Stimulated activated CD4-positive, alpha-beta T cell treated with anti-CD3 and anti-CD28 coated beads, Interleukin-1b, Interleukin-23, amount 100 ng/mL, for 1 hour (primary cell): ENCODE results near the gene PXMP4.
A peak's percentile ranks its signal among the peaks of the same experiment; 100 is the strongest.

Source experiments
- DNase-seq, 2 donors: peaks; one replicate each; pipeline ENCODE4 v3.0.0-alpha.2; 2020; ENCODE audit warnings: low read depth in 2 of 2

PXMP4 gene

DNA sequence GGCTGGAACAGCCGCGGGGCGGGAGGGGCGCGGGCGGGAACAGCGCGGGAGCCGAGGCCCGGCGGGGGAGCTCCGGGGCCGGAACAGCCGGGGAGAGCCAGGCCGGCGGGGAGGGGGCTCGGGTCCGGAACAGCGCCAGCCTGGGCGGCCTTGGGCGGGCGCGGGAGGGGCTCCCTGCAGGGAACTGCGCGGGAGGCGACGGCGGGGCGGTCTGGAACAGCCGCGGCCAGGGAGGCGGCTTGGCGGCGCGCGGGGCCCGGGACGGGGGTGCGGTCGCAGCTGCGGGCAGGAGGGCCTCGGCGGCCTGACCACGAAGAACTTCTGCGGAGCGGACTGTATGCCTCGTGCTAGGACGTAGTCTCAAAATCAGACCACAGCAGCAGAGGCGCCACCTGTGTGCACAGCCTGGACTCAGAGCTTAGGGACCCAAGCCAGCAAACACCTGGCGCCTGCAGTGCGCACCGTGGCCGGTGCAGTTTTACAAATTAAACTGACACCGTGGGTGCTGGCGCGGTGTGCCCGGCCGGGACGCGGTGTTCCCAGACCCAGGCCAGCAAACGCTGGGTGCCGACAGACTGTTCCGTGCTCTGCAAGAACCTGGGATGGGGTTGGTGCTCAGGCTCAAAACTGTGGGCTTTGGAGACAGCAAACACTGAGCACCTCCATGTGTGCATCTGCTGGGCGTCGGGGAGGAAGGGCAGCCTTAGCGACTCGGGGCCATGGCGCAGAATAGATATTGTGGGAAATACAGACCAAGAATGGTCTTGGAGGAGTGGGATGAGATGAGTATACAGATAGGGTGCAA lies 12.3 kb upstream of the PXMP4 start:
- DNase-seq = peak; percentile 68 to 72

DNA sequence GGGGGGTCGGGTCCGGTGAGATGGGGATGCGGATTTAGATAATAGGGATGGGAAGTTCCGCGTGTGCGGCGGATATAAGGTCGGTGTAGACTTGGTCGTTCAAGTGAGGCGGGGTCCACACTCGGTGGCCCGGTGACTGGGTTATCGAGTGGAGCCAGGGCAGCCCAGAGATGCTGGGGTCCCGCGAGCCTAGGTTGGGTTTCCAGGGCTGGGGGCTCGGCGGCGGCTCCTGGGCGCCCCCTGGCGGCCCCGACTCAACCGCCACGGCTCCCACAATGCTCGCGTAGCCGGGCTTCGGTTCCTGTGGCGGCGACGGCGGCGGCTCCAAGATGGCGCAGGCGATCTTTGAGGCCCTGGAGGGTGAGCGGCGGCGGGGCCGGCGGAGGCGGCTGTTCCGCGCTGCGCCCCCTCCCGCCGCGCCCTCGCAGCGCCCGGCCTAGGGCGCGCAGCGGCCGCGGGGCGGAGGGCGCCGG lies 11.6 kb upstream of the PXMP4 start, which contains the start of gene ZNF341:
TSS of gene ZNF341 (plus strand) at position 304 of the 473 bp plus-strand sequence. CDS start at position 330, 26 bp downstream.
- DNase-seq = peak; percentile 71 to 79

DNA sequence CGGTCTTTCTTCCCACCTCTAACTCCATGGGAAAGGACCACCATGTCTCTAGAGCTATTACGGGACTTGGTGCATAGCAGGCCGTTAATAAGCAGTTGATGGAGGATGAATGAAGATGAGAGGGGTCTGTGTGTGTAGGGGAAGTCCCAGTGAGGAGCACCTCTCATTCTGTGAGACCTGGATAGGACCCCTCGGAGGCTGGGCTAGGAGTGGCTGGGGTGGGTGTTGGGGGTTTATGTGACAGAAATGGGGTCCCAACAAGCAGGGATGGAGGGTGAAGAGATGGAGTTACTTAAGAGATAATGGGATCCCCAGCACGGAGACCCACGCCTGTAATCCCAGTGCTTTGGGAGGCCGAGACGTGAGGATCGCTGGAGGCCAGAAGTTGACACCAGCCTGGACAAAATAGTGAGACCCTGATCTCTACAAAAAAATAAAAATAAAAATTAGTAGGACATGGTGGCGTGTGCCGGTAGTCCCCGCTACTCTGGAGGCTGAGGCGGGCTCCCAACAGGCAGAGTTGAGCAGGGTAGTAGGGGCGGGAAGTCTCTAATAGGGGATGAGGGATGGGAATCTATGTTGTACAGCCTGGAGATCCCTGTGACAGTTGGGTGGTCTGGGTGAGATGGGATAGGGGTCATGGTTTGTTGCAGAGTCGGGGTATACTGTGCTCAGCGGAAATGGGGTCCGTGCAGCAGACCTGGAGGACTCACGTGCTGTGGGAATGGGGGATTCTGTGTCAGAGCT lies 11.0 kb upstream of the PXMP4 start:
- no peak for DNase-seq

- DNase-seq = no peak
Measured at GRCh38 chr20:33729101-33729500, 9.0 kb upstream of the PXMP4 start.

DNA sequence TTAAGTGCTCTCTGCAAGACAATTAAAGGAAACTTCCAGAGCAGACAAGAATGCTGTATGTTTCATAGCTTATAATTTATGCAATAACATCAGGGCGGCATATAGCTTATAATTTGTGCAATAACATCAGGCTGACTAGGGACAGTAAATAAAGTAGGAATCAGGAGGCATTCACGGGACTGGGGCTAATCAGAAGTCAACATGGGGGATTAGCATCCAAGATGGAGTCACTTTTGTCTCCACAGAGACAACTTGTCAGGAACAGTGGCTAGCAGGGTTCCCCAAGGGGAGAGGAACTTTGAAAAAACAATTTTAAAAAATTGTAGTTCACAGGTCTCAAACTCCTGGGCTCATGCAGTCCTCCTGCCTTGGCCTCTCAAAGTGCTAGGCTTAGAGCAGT lies 8.4 kb upstream of the PXMP4 start:
- no peak for DNase-seq

GRCh38 chr20:33727806-33728205 lies 7.7 kb upstream of the PXMP4 start:
- no peak for DNase-seq

GRCh38 chr20:33727115-33727479 lies 7.0 kb upstream of the PXMP4 start:
- no peak for DNase-seq

DNA sequence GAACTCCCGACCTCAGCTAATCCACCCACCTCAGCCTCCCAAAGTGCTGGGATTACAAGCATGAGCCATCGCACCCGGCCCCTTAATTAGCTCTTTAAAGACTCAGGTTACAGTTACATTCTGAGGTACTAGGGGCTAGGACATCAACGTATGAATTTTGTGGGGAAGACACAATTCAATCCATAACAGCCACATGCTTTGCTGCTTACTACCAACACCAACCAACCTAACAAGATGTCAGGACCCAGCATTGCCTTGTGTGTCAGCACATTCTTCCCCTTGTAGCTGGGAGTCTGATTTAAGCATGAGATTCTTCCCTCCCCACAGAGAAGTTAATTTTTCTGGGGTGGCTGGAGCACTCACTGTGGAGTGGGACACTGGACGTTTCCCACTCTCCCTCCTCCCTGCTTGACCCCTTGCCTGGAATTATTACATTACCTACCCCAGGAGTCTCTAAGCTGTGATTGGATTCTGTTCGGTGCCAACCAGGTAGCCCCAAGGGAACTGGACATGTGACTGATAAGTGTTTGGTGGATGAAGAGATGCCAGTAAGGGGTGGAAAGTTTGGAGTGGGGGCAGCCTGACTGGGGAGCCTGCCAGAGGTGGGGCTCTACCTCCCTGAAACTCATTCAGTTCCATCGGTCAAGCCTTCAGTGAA lies 5.6 kb upstream of the PXMP4 start:
- DNase-seq = no peak

- DNase-seq = no peak
Measured at GRCh38 chr20:33724439-33725094, 4.5 kb upstream of the PXMP4 start.

- no peak for DNase-seq
Measured at GRCh38 chr20:33721391-33722140, 1.5 kb upstream of the PXMP4 start.

DNA sequence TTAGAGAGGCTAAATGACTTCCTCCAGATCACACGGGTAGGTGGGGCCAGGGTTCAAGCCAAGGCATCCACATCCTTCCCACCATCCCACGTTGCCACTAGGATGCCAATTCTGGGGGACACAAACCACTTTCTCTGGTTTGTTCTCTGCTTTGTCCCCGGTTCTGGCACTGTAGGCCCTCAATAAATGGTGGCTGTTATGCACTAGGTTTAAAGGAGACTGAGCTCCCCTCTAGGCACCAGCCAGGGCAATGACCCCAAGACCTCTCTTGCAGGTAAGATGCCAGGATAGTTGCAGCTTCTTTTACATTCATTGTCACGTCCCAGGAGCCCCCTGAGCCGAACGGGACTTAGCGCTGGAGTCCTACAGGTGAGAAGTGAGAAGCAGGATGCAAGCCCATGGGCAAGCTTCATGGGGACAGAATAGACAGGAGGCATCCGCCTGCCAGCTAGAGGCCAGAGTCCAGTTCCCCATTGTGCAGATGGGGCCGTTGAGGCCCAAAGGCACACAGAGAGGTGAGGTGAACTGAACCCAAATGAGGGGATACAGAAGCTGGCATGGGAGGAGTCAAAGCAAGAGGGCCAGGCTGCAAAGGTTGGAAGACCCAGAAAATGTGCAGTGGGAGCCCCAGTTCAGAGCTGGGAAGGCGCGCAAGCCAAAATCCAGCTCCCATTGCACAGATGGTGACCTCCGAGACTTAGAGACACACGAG lies 677 bp downstream of the PXMP4 start:
- DNase-seq = no peak

- no peak for DNase-seq
Measured at GRCh38 chr20:33716498-33716897, 3.6 kb downstream of the PXMP4 start.

DNA sequence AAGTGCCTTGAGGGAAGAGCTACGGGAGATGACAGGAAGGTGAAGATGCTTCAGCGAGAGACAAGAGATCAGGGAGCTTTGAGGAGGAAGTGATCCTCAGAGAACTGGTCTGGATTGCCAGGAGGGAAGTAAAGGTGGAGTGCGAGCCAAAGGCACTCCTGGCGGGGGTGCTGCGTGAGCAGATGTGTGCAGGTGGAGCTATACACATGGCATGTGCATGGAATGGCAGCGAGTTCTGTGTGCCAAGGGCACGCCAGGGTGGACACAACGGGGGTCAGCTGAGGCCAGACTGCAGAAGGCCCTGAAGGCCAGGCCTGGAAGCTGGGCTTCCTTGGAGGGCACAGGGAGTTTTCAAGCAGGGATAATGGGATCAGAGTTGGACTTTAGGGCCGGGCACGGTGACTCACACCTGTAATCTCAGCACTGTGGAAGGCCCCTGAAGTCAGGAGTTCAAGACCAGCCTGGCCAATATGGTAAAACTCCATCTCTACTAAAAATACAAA lies 6.2 kb downstream of the PXMP4 start:
- DNase-seq = no peak

DNA sequence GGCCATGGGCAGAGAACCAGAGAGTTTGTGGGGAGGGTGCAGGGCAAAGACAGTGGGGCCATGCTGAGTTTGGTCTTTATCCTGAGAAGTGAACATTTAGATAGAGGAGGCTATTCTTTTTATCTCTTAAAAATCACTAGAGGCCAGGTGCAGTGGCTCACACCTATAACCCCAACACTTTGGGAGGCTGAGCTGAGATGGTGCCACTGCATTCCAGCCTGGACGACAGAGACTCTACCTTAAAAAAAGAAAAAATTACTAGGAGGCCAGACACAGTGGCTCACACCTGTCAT lies 8.7 kb downstream of the PXMP4 start:
- no peak for DNase-seq

GRCh38 chr20:33710681-33711445 lies 9.2 kb downstream of the PXMP4 start:
- no peak for DNase-seq

DNA sequence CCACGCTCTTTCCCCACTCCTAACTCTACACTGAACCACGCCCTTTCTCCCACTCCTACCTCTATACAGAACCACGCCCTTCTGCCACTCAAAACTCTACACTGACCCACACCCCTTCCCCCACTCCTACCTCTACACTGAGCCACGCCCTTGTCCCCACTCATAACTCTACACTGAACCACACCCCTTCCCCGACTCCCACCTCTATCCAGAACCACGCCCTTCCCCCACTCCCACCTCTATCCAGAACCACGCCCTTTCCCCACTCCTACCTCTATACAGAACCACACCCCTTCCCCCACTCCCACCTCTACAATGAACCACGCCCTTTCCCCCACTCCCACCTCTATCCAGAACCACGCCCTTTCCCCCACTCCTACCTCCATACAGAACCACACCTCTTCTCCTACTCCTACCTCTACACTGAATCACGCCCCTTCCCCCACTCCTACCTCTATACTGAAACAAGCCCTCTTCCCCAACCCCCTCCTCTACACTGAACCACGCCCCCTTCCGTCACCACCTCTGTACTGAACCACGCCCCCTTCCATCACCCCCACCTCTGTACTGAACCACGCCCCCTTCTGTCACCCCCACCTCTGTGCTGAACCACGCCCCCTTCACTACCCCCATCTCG lies 10.1 kb downstream of the PXMP4 start:
- DNase-seq = no peak

GRCh38 chr20:33709398-33709797 lies 10.7 kb downstream of the PXMP4 start:
- DNase-seq = no peak

DNA sequence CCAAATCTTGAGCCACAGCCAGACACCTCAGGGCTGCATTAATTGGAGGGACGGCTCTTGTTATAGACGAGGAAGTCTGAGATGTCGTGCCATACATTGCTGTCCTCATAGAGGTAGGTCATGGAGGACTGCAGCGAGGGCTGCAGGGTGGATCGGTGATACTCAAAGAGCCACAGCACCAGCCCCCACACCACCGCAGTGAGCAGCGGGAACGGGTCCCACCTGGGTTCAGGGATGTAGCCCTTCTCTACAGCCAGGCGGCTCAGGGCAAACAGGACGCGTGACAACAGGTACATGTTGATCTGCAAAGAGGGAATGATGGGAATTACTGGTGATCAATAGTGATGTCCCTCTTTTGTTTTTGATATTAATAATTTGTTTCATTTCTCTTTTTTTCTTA lies 12.4 kb downstream of the PXMP4 start:
- no peak for DNase-seq

- no peak for DNase-seq
Measured at GRCh38 chr20:33704197-33704924, 15.7 kb downstream of the PXMP4 start.
